ENCODE results near the gene PRLR. TPM values are rescaled to one million over a fixed set of nuclear protein-coding genes. Genes with fewer than 3 reads are reported as not detected.

The PRLR gene
- total and polyA plus RNA-seq, 2 of the 8 experiments (the other 6 are each of a cell fraction or from before 2014, with no cell fraction given) = 0.53 to 2.5 TPM

DNA sequence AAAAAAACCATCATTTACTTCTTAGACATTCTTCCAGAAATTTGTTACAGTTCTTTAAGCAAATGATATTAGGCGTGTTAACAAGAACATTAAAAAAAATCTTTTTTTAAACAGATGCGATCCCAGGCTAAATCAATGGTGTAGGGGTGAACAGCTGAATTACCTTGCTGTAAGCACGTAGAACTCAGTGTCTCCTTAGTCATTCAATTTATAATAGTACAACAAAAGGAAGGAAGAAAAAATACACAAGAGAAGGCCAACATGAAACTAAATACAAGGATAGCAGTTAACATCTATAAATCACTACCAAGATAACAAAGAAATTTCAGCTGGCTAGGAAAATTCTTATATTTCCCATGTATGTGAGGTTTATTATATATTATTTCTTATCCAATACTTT lies 217.9 kb downstream of the PRLR start (continued):
- TF ChIP-seq, protein P1, sequence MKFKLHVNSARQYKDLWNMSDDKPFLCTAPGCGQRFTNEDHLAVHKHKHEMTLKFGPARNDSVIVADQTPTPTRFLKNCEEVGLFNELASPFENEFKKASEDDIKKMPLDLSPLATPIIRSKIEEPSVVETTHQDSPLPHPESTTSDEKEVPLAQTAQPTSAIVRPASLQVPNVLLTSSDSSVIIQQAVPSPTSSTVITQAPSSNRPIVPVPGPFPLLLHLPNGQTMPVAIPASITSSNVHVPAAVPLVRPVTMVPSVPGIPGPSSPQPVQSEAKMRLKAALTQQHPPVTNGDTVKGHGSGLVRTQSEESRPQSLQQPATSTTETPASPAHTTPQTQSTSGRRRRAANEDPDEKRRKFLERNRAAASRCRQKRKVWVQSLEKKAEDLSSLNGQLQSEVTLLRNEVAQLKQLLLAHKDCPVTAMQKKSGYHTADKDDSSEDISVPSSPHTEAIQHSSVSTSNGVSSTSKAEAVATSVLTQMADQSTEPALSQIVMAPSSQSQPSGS (IDR thresholded peaks at IDR 0.05; ENCODE audit: low read length) = no peak
- TF ChIP-seq CTBP2 (IDR thresholded peaks at IDR 0.05; ENCODE audit: borderline replicate concordance, insufficient read depth, insufficient read length, low read length) (no peak), SIRT6 (IDR thresholded peaks at IDR 0.05; ENCODE audit: low read length) (no peak), EP300 (IDR thresholded peaks at IDR 0.05; ENCODE audit: borderline replicate concordance in 1 of 2, low read depth in 2 of 2, low read length in 2 of 2) (no peak), POU5F1 (IDR thresholded peaks at IDR 0.05; ENCODE audit: low read depth, low read length) (no peak)
